HG03571 (cell line): ENCODE data around the gene KL.
A peak's percentile ranks its signal among the peaks of the same experiment; 100 is the strongest.

Source experiments
- ATAC-seq: cut with Tn5 transposase; IDR thresholded peaks from one replicate; pipeline ENCODE4 v1.9.1; 2021; ENCODE audit not compliant: unreplicated experiment

Gene KL

GRCh38 chr13:33033986-33034385 lies 17.8 kb downstream of the KL start:
- no peak for ATAC-seq

GRCh38 chr13:33034882-33035520 lies 18.8 kb downstream of the KL start:
- ATAC-seq = no peak

DNA sequence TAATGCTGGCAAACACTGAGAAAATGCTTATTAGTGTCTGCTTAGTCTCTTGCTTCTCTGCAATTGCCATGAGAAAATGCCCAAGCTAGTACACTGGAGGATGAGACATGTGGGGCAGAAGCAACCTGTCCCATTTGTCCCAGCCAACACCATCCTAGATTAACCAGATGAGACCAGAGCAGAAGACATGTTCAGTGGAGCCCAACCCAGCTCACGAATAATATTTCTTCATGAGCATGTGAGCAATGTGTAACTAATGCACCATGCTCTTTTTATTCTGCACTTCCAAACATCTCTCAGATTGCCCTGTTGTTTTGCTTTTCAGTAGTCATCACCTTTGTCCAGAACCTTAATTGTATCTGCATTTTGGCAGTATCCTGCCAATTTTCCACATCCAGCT lies 21.4 kb downstream of the KL start:
- no peak for ATAC-seq

- ATAC-seq = no peak
Measured at GRCh38 chr13:33040090-33040489, 23.9 kb downstream of the KL start.

- no peak for ATAC-seq
Measured at GRCh38 chr13:33045851-33046592, 29.8 kb downstream of the KL start.

DNA sequence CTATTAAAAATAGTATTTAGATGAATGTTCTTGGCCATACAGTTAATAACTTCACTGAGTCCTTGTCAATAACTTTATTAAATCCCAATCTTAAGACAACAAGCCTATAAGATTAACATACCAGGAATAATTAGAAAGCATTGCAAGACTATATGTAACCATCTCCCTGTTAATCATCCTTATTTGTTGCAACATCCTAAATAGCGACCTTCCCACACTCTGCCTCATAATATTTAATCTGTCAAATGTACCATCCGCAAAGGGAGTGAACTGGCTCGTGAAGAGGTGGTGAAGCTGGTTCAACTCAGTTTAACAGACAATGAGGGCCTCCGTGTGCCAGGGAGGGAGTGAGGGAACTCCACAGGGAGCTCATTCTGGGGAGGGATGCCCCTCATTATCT lies 33.9 kb downstream of the KL start:
- ATAC-seq = no peak

GRCh38 chr13:33051632-33052031 lies 35.4 kb downstream of the KL start:
- ATAC-seq = peak; percentile 64

DNA sequence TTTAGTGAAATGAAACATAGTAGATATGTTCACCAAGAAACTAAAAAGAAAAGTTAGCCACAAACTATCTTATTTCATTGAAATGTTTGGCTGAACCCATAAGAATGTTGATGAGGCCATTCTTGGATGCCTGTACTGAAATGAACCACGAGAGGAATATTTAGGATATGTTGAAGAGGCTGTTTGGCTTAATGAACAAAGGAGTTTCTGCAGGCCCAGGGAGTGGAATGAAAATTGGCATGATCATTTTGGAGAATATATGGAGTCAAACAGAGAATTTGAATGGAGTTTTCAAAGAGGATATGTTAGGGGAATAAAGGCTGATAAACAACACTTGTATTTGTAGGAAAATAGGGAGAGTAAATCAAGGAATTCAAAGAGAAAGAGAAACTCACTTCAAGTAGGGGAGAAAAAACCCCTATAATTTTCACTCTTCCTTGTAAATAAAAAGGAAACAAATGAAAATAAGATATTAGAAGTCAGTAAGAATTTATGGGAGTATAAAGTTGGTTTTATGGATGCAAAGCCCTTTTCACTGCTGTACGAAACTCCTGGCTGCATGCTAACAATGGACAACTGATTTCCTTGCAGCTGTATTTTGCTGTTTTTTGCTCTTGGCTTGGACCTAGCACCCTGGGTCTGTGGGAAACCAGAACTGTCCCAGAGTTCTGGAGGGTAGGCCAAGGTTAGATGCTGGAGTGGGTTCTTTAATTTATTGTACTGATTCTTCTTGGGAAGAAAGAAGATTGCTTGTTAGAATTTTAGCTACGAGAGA lies 36.5 kb downstream of the KL start:
- ATAC-seq = no peak

DNA sequence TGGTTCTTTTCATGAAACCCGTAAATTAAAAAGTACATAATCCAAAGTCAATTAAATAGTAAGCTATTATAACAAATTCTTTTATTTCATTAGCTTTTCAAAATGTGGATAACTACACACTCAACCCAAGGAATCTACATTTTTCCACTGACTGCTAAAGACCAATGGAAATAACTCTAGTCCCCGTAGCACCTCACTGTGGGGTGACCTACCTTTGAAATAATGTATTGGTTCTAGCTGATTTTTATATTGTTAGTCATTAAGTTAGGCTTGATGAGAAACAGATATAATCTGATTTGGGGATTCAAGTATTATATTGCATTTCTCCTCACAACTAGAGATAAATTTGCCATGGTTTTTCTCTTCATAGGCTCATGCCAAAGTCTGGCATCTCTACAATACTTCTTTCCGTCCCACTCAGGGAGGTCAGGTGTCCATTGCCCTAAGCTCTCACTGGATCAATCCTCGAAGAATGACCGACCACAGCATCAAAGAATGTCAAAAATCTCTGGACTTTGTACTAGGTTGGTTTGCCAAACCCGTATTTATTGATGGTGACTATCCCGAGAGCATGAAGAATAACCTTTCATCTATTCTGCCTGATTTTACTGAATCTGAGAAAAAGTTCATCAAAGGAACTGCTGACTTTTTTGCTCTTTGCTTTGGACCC lies 37.3 kb downstream of the KL start:
- no peak for ATAC-seq

DNA sequence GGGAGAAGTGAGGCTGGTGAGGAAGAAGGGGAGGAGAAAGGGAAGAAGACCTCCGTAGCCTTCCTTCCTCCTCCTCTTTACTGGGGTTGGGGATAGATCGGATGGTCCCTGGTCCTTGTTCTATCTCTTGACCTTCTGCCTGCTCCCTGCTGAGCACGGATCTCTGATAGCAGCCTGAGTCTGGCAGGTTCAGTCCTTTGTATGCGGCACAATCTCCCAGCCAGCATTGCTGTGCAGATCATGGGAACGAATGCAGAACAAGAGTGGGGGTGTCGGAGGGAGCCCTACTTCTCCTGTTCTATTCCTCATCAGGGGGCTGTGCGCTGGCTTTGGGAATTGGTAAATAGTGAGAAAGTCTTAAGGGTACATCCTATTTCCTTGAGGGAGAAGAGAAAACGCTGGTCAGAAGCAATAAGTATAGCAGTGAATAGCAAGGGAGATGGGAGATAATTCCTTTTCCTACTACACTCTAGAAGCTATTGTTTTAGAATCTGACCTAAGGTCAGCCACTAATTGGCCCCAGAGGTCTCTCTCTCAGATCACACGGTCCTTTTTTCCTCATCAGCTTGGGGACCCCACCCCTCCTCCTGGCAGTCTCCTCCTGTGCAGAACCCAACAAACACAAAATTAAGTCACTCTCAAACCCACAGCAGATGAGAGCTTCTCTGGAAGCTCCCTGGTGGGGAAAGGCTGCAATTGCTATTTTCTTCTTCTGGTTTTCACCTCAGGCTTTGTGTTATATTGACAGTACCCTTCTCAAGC lies 41.0 kb downstream of the KL start:
- ATAC-seq = no peak

- ATAC-seq = no peak
Measured at GRCh38 chr13:33058776-33059327, 42.6 kb downstream of the KL start.

DNA sequence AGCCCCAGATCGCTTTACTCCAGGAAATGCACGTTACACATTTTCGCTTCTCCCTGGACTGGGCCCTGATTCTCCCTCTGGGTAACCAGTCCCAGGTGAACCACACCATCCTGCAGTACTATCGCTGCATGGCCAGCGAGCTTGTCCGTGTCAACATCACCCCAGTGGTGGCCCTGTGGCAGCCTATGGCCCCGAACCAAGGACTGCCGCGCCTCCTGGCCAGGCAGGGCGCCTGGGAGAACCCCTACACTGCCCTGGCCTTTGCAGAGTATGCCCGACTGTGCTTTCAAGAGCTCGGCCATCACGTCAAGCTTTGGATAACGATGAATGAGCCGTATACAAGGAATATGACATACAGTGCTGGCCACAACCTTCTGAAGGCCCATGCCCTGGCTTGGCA lies 44.6 kb downstream of the KL start:
- ATAC-seq = no peak

- no peak for ATAC-seq
Measured at GRCh38 chr13:33066329-33066728, 50.1 kb downstream of the KL start.

DNA sequence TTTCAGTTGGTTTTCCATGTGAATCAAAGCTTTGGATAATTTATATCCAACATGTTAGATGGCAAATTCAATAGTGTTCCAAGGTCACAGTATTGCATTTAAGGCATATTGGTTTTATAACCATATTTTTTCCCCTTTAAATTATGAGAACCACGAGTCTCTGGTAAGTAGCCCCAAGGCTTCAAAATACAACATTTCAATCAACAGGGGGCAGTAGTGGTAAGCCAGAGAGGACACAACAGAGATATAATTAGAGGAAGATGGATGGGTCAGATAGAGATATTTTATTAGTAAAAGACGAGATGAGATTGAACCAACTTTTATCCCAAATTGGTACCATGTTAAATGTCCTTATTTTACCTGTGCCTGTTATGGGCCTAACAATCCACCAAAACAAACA lies 53.1 kb downstream of the KL start:
- no peak for ATAC-seq

GRCh38 chr13:33070713-33071112 lies 54.5 kb downstream of the KL start:
- ATAC-seq = no peak

- ATAC-seq = no peak
Measured at GRCh38 chr13:33072282-33072681, 56.1 kb downstream of the KL start.

- ATAC-seq = no peak
Measured at GRCh38 chr13:33072759-33073158, 56.5 kb downstream of the KL start.

DNA sequence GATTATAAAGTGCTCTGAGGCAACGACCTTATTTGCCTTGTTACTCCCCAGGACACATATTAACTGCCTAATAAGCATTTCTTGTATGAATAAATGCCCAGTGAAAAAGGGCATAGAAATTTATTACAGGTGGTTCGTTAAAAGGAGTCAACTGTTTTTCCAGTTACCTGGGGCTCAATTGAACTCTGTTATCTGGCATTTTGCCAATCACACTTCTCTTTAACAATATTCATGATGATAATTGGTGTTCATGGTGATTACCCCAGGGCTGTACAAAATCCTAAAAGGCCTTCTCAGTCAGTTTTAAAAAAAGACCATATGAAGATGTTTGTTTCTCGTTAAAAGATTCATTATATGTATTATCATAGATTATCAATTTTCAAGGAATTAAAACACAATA lies 57.1 kb downstream of the KL start:
- no peak for ATAC-seq

- no peak for ATAC-seq
Measured at GRCh38 chr13:33076001-33076992, 60.1 kb downstream of the KL start.
